Breast epithelium (tissue), 3 donors: Measurements from ENCODE around the gene PRKAR2A.
"Not testable (repeated sequence)": the region's sequence is repeated elsewhere in the genome, so short reads cannot be mapped to it uniquely, and the experiment has no call there.

Experiments used
- CTCF ChIP-seq, 3 donors: fragments of 450-650 bp; IDR thresholded peaks; one replicate each; pipeline ENCODE4 v1.5.1; 2016 to 2017; ENCODE audit warnings: antibody characterized with exemption in 3 of 3, mild to moderate bottlenecking in 3 of 3, moderate library complexity in 3 of 3
- POLR2A ChIP-seq: fragments of 450-650 bp; IDR thresholded peaks from one replicate; pipeline ENCODE4 v1.6.1; 2016; ENCODE audit warnings: antibody characterized with exemption, mild to moderate bottlenecking, moderate library complexity
- POLR2AphosphoS5 ChIP-seq, 3 donors: sonication (generic); formaldehyde crosslinking; IDR thresholded peaks; one replicate each; pipeline ENCODE4 v1.6.1; 2017; ENCODE audit warnings: antibody characterized with exemption in 3 of 3

DNA sequence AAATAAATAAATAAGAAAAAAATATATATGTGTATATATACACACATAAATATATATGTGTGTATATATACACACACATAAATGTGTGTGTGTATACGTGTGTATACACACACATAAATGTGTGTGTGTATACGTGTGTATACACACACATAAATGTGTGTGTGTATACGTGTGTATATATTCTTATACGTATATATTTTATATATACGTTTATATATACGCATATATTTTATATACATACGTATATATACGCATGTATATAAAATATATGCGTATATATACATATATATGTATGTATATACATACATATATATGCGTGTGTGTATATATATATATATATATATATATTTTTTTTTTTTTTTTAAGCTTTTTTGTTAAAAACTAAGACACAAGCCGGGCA lies 18.1 kb downstream of the PRKAR2A start:
- not testable (repeated sequence) for TF ChIP-seq CTCF (IDR thresholded peaks at IDR 0.05); POLR2A; POLR2AphosphoS5 (IDR thresholded peaks at IDR 0.05)
